SK-N-MC (cell line): ENCODE measurements around the gene KBTBD4.
"Not testable (repeated sequence)": the region's sequence is repeated elsewhere in the genome, so short reads cannot be mapped to it uniquely, and the experiment has no call there.

Experiments
- DNase-seq: peaks from one replicate; pipeline ENCODE4 v3.0.0-alpha.2; 2011; ENCODE audit warnings: low read depth, low spot score
- H3K27ac ChIP-seq: fragments of 200-600 bp; sonication (generic); 2 replicates; pipeline ENCODE4 v1.5.1; 2016; ENCODE audit warnings: mixed run types
- H3K36me3 ChIP-seq: fragments of 200-600 bp; sonication (generic); 2 replicates; pipeline ENCODE4 v1.6.1; 2017; ENCODE audit warnings: antibody characterized with exemption, low read length, mixed read lengths; ENCODE audit not compliant: insufficient read depth
- H3K4me3 ChIP-seq: fragments of 200-600 bp; sonication (generic); 2 replicates; pipeline ENCODE4 v1.5.1; 2016
- H3K9ac ChIP-seq: fragments of 200-600 bp; sonication (generic); 2 replicates; pipeline ENCODE4 v1.8.0; 2017; ENCODE audit warnings: mixed run types, mixed read lengths; ENCODE audit not compliant: insufficient read length
- H3K9me3 ChIP-seq: fragments of 200-600 bp; sonication (generic); 2 replicates; pipeline ENCODE4 v1.6.1; 2017; ENCODE audit warnings: low read depth, mild to moderate bottlenecking, antibody characterized with exemption, low read length, moderate library complexity, mixed read lengths
- EZH2 ChIP-seq: fragments of 200-600 bp; sonication (generic); IDR thresholded peaks from one replicate; pipeline ENCODE4 v1.6.1; 2017; ENCODE audit warnings: antibody characterized with exemption
- FOXP2 ChIP-seq: optimal IDR thresholded peaks from 2 replicates; pipeline ENCODE3; 2011; ENCODE audit warnings: mild to moderate bottlenecking, moderate library complexity; ENCODE audit not compliant: insufficient read depth; ENCODE audit errors: extremely low read length, control extremely low read depth
- POLR2AphosphoS5 ChIP-seq: IDR thresholded peaks from 2 replicates; pipeline ENCODE4 v1.6.1; 2012; ENCODE audit warnings: mild to moderate bottlenecking, low read depth, low read length, borderline replicate concordance

Gene KBTBD4

DNA sequence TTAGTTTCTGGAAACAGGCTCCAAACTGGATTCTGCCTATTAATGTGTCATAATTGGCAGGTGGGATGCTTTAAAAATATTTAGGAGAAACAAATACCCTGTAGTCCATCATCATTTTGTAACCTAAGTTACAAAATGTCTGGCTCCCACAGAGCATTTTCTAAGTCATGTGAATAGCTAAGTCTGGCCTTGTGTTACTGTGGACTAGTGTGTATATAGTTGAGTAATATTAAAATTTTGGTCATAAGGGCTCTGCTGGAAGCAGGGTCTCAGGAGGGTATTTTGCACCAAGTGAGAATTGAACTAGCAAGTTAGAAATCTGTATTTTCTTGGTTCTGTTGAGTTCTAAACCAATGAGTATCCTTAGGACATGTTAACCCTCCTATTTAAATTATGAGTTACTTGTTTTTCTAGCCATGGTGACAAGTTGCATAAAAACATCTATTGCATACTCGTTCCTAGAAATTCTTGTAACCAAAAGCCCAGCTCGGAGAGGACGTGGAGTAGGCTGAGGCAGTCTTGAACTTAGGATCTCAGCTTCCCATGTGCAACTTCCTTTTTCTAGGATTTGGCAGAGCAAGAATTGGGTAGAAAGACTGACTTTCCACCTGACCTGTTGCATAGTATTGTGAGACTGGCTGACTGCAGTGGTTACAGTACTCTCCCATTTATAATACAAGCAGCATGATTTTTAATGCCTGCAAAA lies 8.0 kb downstream of the KBTBD4 start:
- Histone ChIP-seq H3K9ac (no peak overlapping the region), H3K4me3 (no peak overlapping the region), H3K36me3 (peaks cover 29% of the 10 kb centered on the region), H3K9me3 (no peaks in the 10 kb centered on the region), H3K27ac (no peak overlapping the region)
- no peak for DNase-seq
- TF ChIP-seq POLR2AphosphoS5 (no peak), FOXP2 (no peak), EZH2 (no peak)

- no peak overlapping the region for H3K27ac ChIP-seq
- no peaks in the 10 kb centered on the region for H3K9me3 ChIP-seq
- no peak for DNase-seq
- H3K36me3 ChIP-seq = peaks cover 21% of the 10 kb centered on the region
- H3K4me3 ChIP-seq = no peak overlapping the region
- no peak for TF ChIP-seq FOXP2
- no peak for TF ChIP-seq EZH2
- TF ChIP-seq POLR2AphosphoS5 = no peak
- H3K9ac ChIP-seq = no peak overlapping the region
Measured at GRCh38 chr11:47569646-47570045, 9.1 kb downstream of the KBTBD4 start.

GRCh38 chr11:47566149-47566698 lies 12.5 kb downstream of the KBTBD4 start:
- H3K4me3 ChIP-seq = peak overlapping the region; percentile 73
- H3K27ac ChIP-seq = peak overlapping the region; percentile 26; the same call in 1 of the 2 replicates
- H3K36me3 ChIP-seq = no peaks in the 10 kb centered on the region; the same call in 1 of the 2 replicates
- no peaks in the 10 kb centered on the region for H3K9me3 ChIP-seq
- TF ChIP-seq FOXP2 = no peak
- no peak for TF ChIP-seq EZH2
- TF ChIP-seq POLR2AphosphoS5 = no peak
- no peak for DNase-seq
- peak overlapping the region; percentile 80 for H3K9ac ChIP-seq

- no peaks in the 10 kb centered on the region for H3K9me3 ChIP-seq
- H3K9ac ChIP-seq = peak within 1 kb of the TSS; percentile 80
- TF ChIP-seq POLR2AphosphoS5 (peak; percentile 34; the same call in 1 of the 2 replicates), FOXP2 (no peak)
- H3K27ac ChIP-seq = peak within 1 kb of the TSS; percentile 26; the same call in 1 of the 2 replicates
- no peak for DNase-seq
- H3K36me3 ChIP-seq = no peaks in the 10 kb centered on the region; the same call in 1 of the 2 replicates
- H3K4me3 ChIP-seq = peak within 1 kb of the TSS; percentile 73
Measured at GRCh38 chr11:47565340-47566148, 13.2 kb downstream of the KBTBD4 start, which contains the start of gene PTPMT1. Gene PTPMT1, plus strand, starts transcription at chr11:47565599. Its CDS starts 24 bp downstream, at chr11:47565623.

GRCh38 chr11:47564933-47565339 lies 13.8 kb downstream of the KBTBD4 start:
- Histone ChIP-seq H3K9me3 (no peaks in the 10 kb centered on the region), H3K4me3 (peak overlapping the region; percentile 73), H3K27ac (no peak overlapping the region), H3K9ac (peak overlapping the region; percentile 80), H3K36me3 (no peaks in the 10 kb centered on the region; the same call in 1 of the 2 replicates)
- no peak for DNase-seq
- TF ChIP-seq EZH2 (no peak), POLR2AphosphoS5 (no peak), FOXP2 (no peak)

- not testable (repeated sequence) for H3K9me3 ChIP-seq, H3K27ac ChIP-seq, H3K36me3 ChIP-seq, H3K4me3 ChIP-seq, DNase-seq, H3K9ac ChIP-seq
Measured at GRCh38 chr11:47564366-47564765, 14.4 kb downstream of the KBTBD4 start.

- not testable (repeated sequence) for H3K9ac ChIP-seq, H3K4me3 ChIP-seq, H3K27ac ChIP-seq, H3K9me3 ChIP-seq, H3K36me3 ChIP-seq, DNase-seq
Measured at GRCh38 chr11:47562393-47562792, 16.4 kb downstream of the KBTBD4 start.

- Histone ChIP-seq H3K9me3 (no peaks in the 10 kb centered on the region), H3K36me3 (no peaks in the 10 kb centered on the region), H3K9ac (no peak overlapping the region), H3K4me3 (no peak overlapping the region), H3K27ac (no peak overlapping the region)
- DNase-seq = no peak
- TF ChIP-seq FOXP2 = no peak
- no peak for TF ChIP-seq POLR2AphosphoS5
- TF ChIP-seq EZH2 = no peak
Measured at GRCh38 chr11:47560426-47560825, 18.3 kb downstream of the KBTBD4 start.
